Measurements from ENCODE around the gene DOK7. TPM values are rescaled to one million over a fixed set of nuclear protein-coding genes. Genes with fewer than 3 reads are reported as not detected.

Gene DOK7
- total RNA-seq, 1 donor from 2014 or later = 0.72 TPM

- Mint-ChIP-seq H3K4me1 (ENCODE audit: unreplicated experiment) (no peaks in the 10 kb centered on the region), H3K9me3 (no peaks in the 10 kb centered on the region), H3K27ac (no peak overlapping the region), H3K27me3 (no peaks in the 10 kb centered on the region), H3K4me3 (no peak overlapping the region), H3K36me3 (no peaks in the 10 kb centered on the region)
- TF ChIP-seq, protein P1, sequence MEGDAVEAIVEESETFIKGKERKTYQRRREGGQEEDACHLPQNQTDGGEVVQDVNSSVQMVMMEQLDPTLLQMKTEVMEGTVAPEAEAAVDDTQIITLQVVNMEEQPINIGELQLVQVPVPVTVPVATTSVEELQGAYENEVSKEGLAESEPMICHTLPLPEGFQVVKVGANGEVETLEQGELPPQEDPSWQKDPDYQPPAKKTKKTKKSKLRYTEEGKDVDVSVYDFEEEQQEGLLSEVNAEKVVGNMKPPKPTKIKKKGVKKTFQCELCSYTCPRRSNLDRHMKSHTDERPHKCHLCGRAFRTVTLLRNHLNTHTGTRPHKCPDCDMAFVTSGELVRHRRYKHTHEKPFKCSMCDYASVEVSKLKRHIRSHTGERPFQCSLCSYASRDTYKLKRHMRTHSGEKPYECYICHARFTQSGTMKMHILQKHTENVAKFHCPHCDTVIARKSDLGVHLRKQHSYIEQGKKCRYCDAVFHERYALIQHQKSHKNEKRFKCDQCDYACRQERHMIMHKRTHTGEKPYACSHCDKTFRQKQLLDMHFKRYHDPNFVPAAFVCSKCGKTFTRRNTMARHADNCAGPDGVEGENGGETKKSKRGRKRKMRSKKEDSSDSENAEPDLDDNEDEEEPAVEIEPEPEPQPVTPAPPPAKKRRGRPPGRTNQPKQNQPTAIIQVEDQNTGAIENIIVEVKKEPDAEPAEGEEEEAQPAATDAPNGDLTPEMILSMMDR (conservative IDR thresholded peaks at IDR 0.05) = no peak
- DNase-seq (ENCODE audit: extremely low spot score, unreplicated experiment) = no peak
These were observed 60.1 kb downstream of the DOK7 start for GRCh38 chr4:3523146-3523627.

DNA sequence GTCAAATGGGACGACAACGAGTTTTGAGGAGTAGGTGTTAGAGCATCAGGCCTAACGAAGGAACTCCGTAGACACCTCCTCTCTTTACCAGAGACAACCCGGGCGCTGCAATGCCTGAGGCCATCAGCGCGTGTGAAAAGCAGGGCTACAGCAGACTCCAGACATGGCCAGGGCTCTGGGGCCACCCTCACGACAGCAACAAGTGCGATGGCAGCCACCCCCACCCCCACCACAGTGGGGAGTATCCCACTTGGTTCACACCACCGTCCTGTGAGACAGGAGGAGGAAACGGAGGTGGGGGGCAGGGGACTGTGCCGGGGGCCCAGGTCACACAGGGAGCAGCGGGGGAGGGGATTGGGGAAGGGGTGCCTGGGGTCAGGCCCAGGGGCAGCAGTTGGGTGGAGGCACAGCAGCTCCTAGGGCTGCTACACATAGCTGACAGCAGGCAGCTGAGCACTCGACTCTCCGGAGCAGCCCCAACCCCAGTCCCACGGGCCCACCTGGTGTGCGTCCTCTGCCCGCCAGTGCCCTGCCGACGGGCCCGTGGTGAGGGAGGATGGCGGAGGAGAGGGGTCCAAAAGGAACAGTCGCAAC lies 60.6 kb downstream of the DOK7 start:
- Mint-ChIP-seq H3K4me3 (no peak overlapping the region), H3K4me1 (ENCODE audit: unreplicated experiment) (no peaks in the 10 kb centered on the region), H3K9me3 (no peaks in the 10 kb centered on the region), H3K36me3 (no peaks in the 10 kb centered on the region), H3K27me3 (no peaks in the 10 kb centered on the region), H3K27ac (no peak overlapping the region)
- no peak for DNase-seq (ENCODE audit: extremely low spot score, unreplicated experiment)
- TF ChIP-seq, protein P1 (conservative IDR thresholded peaks at IDR 0.05) = no peak

- TF ChIP-seq, protein P1 (conservative IDR thresholded peaks at IDR 0.05) = no peak
- Mint-ChIP-seq H3K27ac (no peak overlapping the region), H3K36me3 (no peaks in the 10 kb centered on the region), H3K4me3 (no peak overlapping the region), H3K9me3 (no peaks in the 10 kb centered on the region), H3K4me1 (ENCODE audit: unreplicated experiment) (no peaks in the 10 kb centered on the region), H3K27me3 (no peaks in the 10 kb centered on the region)
- DNase-seq (ENCODE audit: extremely low spot score, unreplicated experiment) = no peak
These were observed 61.2 kb downstream of the DOK7 start for GRCh38 chr4:3524349-3524748.

- Mint-ChIP-seq H3K9me3 (no peaks in the 10 kb centered on the region), H3K4me1 (ENCODE audit: unreplicated experiment) (peaks cover 5% of the 10 kb centered on the region), H3K27ac (no peak overlapping the region), H3K4me3 (no peak overlapping the region), H3K36me3 (peaks cover under 1% of the 10 kb centered on the region), H3K27me3 (no peaks in the 10 kb centered on the region)
- DNase-seq (ENCODE audit: extremely low spot score, unreplicated experiment) = no peak
- TF ChIP-seq, protein P1 (conservative IDR thresholded peaks at IDR 0.05) = no peak
These were observed 61.8 kb downstream of the DOK7 start for GRCh38 chr4:3524920-3525319.

DNA sequence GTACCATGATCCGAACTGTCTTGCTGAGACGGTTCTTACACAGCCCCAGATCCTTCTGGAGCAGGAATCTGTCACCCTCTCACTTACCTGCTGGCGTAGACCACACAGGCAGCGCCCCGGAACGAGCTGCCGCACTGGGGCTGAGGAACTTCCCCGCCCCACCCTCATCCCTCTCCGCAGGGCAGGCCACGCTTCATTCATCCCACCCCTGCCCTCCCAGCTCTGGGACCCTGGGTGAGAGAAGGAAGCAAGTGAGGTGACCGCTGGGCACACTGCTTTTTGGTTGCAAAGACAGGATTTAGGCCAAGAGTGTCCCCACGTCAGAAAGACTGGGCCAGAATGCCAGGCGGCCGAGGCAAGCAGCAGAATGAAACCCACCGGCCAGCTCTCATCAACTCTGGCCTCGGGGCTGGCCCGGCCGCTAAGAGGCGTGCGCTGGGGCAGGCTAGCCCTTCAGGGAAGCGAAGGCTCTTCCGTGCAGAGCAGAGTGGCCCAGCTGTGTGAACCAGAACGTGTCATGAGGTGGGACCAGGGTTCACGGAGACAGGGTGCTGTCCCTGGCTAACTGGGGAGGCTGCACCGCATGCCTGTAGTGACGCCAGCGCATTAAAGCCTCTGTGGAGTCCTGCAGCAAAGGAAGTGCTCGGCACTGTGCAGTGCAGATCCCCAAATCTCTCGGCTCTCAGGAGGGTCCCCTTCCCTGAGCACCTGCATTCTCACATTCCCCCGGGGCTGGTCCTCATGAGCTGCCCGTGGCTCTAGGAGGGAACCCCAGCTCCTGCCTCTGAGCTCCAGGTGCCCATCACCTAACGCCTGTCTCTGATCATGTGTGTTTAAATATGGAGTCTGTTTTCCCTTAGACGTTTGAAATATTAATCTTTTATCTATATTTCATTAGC lies 62.7 kb downstream of the DOK7 start:
- Mint-ChIP-seq H3K27me3 (no peaks in the 10 kb centered on the region), H3K4me3 (no peak overlapping the region), H3K27ac (no peak overlapping the region), H3K9me3 (no peaks in the 10 kb centered on the region), H3K36me3 (peaks cover 3% of the 10 kb centered on the region), H3K4me1 (ENCODE audit: unreplicated experiment) (peaks cover 8% of the 10 kb centered on the region)
- TF ChIP-seq, protein P1 (conservative IDR thresholded peaks at IDR 0.05) = no peak
- DNase-seq (ENCODE audit: extremely low spot score, unreplicated experiment) = no peak

Data from type B pancreatic cell (in vitro differentiated cells).